ENCODE data around the gene MAP3K14. TPM values are rescaled to one million over a fixed set of nuclear protein-coding genes. Genes with fewer than 3 reads are reported as not detected.

Gene MAP3K14
- total RNA-seq, 4 donors from 2014 or later, result 9.6 to 14.4 (median 11.9) TPM

- H3K4me3 ChIP-seq, result no peak overlapping the region
- peaks cover 80% of the 10 kb centered on the region for H3K36me3 ChIP-seq
- DNase-seq (ENCODE audit: low spot score in 2 of 2), result peak in 1 of 2 donors; percentile 52
- peaks cover 22% of the 10 kb centered on the region for H3K4me1 ChIP-seq
- H3K27ac ChIP-seq, result no peak overlapping the region
- 94% methylated on average over 3 of the region's 13 CpGs for WGBS
- no peaks in the 10 kb centered on the region for H3K27me3 ChIP-seq
- TF ChIP-seq CTCF (IDR thresholded peaks at IDR 0.05) (no peak), POLR2A (IDR thresholded peaks at IDR 0.05) (no peak), POLR2AphosphoS5 (IDR thresholded peaks at IDR 0.05) (no peak), EP300 (IDR thresholded peaks at IDR 0.05) (no peak)
- no peaks in the 10 kb centered on the region for H3K9me3 ChIP-seq
These were observed 50.4 kb downstream of the MAP3K14 start for GRCh38 chr17:45266372-45266926.

GRCh38 chr17:45265821-45266220, 51.0 kb downstream of the MAP3K14 start:
- WGBS, result 53% methylated on average over 1 of the region's 1 CpG
- TF ChIP-seq POLR2AphosphoS5 (IDR thresholded peaks at IDR 0.05) (no peak), POLR2A (IDR thresholded peaks at IDR 0.05) (no peak)
- peaks cover 74% of the 10 kb centered on the region for H3K36me3 ChIP-seq
- DNase-seq (ENCODE audit: low spot score in 2 of 2), result no peak
- H3K9me3 ChIP-seq, result no peaks in the 10 kb centered on the region
- no peak overlapping the region for H3K27ac ChIP-seq
- no peak overlapping the region for H3K4me3 ChIP-seq
- no peaks in the 10 kb centered on the region for H3K27me3 ChIP-seq
- H3K4me1 ChIP-seq, result peaks cover 23% of the 10 kb centered on the region

- Histone ChIP-seq H3K36me3 (peaks cover 65% of the 10 kb centered on the region), H3K27me3 (no peaks in the 10 kb centered on the region), H3K9me3 (no peaks in the 10 kb centered on the region), H3K4me1 (peaks cover 23% of the 10 kb centered on the region), H3K4me3 (no peak overlapping the region), H3K27ac (no peak overlapping the region)
- peak in 1 of 2 donors; percentile 44 for DNase-seq (ENCODE audit: low spot score in 2 of 2)
- 78% methylated on average over 6 of the region's 8 CpGs for WGBS
- no peak for TF ChIP-seq POLR2AphosphoS5 (IDR thresholded peaks at IDR 0.05)
- TF ChIP-seq EP300 (IDR thresholded peaks at IDR 0.05), result no peak
- no peak for TF ChIP-seq POLR2A (IDR thresholded peaks at IDR 0.05)
- TF ChIP-seq CTCF (IDR thresholded peaks at IDR 0.05), result no peak
These were observed 51.8 kb downstream of the MAP3K14 start for GRCh38 chr17:45264988-45265387.

GRCh38 chr17:45264430-45264829, 52.4 kb downstream of the MAP3K14 start:
- peaks cover 60% of the 10 kb centered on the region for H3K36me3 ChIP-seq
- peak in 1 of 2 donors; percentile 51 for DNase-seq (ENCODE audit: low spot score in 2 of 2)
- no peak overlapping the region for H3K27ac ChIP-seq
- H3K27me3 ChIP-seq, result no peaks in the 10 kb centered on the region
- H3K4me3 ChIP-seq, result no peak overlapping the region
- peaks cover 23% of the 10 kb centered on the region for H3K4me1 ChIP-seq
- 60% methylated on average over 1 of the region's 14 CpGs for WGBS
- H3K9me3 ChIP-seq, result no peaks in the 10 kb centered on the region
- TF ChIP-seq POLR2AphosphoS5 (IDR thresholded peaks at IDR 0.05) (no peak), POLR2A (IDR thresholded peaks at IDR 0.05) (no peak), EP300 (IDR thresholded peaks at IDR 0.05) (no peak), CTCF (IDR thresholded peaks at IDR 0.05) (no peak)

GRCh38 chr17:45263477-45263860, 53.4 kb downstream of the MAP3K14 start:
- 17% methylated on average over 2 of the region's 7 CpGs for WGBS
- peaks cover 50% of the 10 kb centered on the region for H3K36me3 ChIP-seq
- TF ChIP-seq POLR2AphosphoS5 (IDR thresholded peaks at IDR 0.05), result no peak
- no peak for TF ChIP-seq CTCF (IDR thresholded peaks at IDR 0.05)
- no peak for TF ChIP-seq EP300 (IDR thresholded peaks at IDR 0.05)
- no peak for TF ChIP-seq POLR2A (IDR thresholded peaks at IDR 0.05)

More at GRCh38 chr17:45263477-45263860, 53.4 kb downstream of the MAP3K14 start:
- Histone ChIP-seq H3K9me3 (no peaks in the 10 kb centered on the region), H3K4me1 (peaks cover 23% of the 10 kb centered on the region), H3K27me3 (no peaks in the 10 kb centered on the region), H3K4me3 (no peak overlapping the region), H3K27ac (peak overlapping the region; percentile 70)
- DNase-seq (ENCODE audit: low spot score in 2 of 2), result peak in 1 of 2 donors; percentile 55

Measured in suprapubic skin (tissue), 4 donors.